Liver (tissue), 9 donors: ENCODE data around the gene RAD51B. TPM values are rescaled to one million over a fixed set of nuclear protein-coding genes. Genes with fewer than 3 reads are reported as not detected.

Experiments used
- DNase-seq: peaks from one replicate; pipeline ENCODE4 v3.0.0-alpha.2; 2017; ENCODE audit warnings: low spot score
- H3K27ac ChIP-seq, 2 donors: one replicate each; pipeline ENCODE4 v1.7.0; 2013; ENCODE audit warnings: inconsistent platforms in 2 of 2, low read length in 2 of 2, control low read depth in 1 of 2, low read depth in 1 of 2, mild to moderate bottlenecking in 1 of 2
- H3K27me3 ChIP-seq, 4 donors: one replicate each; pipeline versions ENCODE4 v1.6.1 to v1.7.0; 2013; ENCODE audit warnings: low read length in 3 of 4, inconsistent platforms in 1 of 4, mild to moderate bottlenecking in 1 of 4, moderate library complexity in 1 of 4; ENCODE audit not compliant: control insufficient read depth in 4 of 4, insufficient read depth in 4 of 4
- H3K36me3 ChIP-seq, 4 donors: one replicate each; pipeline versions ENCODE4 v1.6.1 to v1.7.0; 2013; ENCODE audit warnings: low read length in 3 of 4, mild to moderate bottlenecking in 3 of 4, low read depth in 1 of 4, moderate library complexity in 1 of 4; ENCODE audit not compliant: control insufficient read depth in 4 of 4, insufficient read depth in 3 of 4
- H3K4me1 ChIP-seq, 4 donors: one replicate each; pipeline versions ENCODE4 v1.6.1 to v1.7.0; 2013; ENCODE audit warnings: low read length in 3 of 4, mild to moderate bottlenecking in 3 of 4, moderate library complexity in 1 of 4; ENCODE audit not compliant: control insufficient read depth in 4 of 4, insufficient read depth in 4 of 4
- H3K4me3 ChIP-seq, 3 donors: one replicate each; pipeline versions ENCODE4 v1.6.1 to v1.7.0; 2013; ENCODE audit warnings: low read length in 3 of 3, control low read depth in 1 of 3, low read depth in 1 of 3, mild to moderate bottlenecking in 1 of 3
- H3K9ac ChIP-seq, 2 donors: one replicate each; pipeline ENCODE4 v1.7.0; 2013; ENCODE audit warnings: low read length in 2 of 2, mild to moderate bottlenecking in 2 of 2, moderate library complexity in 2 of 2, control low read depth in 1 of 2, low read depth in 1 of 2
- H3K9me3 ChIP-seq, 4 donors: one replicate each; pipeline versions ENCODE4 v1.6.1 to v1.7.0; 2013; ENCODE audit warnings: low read length in 3 of 4; ENCODE audit not compliant: control insufficient read depth in 4 of 4
- EGR1 ChIP-seq, 2 donors: IDR thresholded peaks; 2 replicates each; pipeline ENCODE4 v1.6.1; 2016 to 2018; ENCODE audit warnings: antibody characterized with exemption in 2 of 2, low read depth in 2 of 2
- FOXA1 ChIP-seq: IDR thresholded peaks from 2 replicates; pipeline ENCODE4 v1.6.1; 2016; ENCODE audit warnings: antibody characterized with exemption
- FOXA2 ChIP-seq: IDR thresholded peaks from 2 replicates; pipeline ENCODE4 v1.6.1; 2016; ENCODE audit warnings: antibody characterized with exemption
- HNF4A ChIP-seq, 2 donors: conservative IDR thresholded peaks; 2 replicates each; pipeline ENCODE4 v1.6.1; 2016; ENCODE audit warnings: antibody characterized with exemption in 2 of 2, mild to moderate bottlenecking in 2 of 2
- HNF4G ChIP-seq: IDR thresholded peaks from 2 replicates; pipeline ENCODE4 v1.6.1; 2016; ENCODE audit warnings: antibody characterized with exemption
- NR2F2 ChIP-seq: IDR thresholded peaks from 2 replicates; pipeline ENCODE4 v1.6.1; 2016; ENCODE audit warnings: antibody characterized with exemption
- RAD21 ChIP-seq, 2 donors: IDR thresholded peaks; 2 replicates each; pipeline ENCODE4 v1.6.1; 2016; ENCODE audit warnings: antibody characterized with exemption in 2 of 2, mild to moderate bottlenecking in 2 of 2
- RXRA ChIP-seq, 2 donors: IDR thresholded peaks; 2 replicates each; pipeline ENCODE4 v1.6.1; 2017 to 2018; ENCODE audit warnings: antibody characterized with exemption in 2 of 2, mild to moderate bottlenecking in 1 of 2
- SP1 ChIP-seq: IDR thresholded peaks from 2 replicates; pipeline ENCODE4 v1.6.1; 2018; ENCODE audit warnings: antibody characterized with exemption, mild to moderate bottlenecking
- TAF1 ChIP-seq: conservative IDR thresholded peaks from 2 replicates; pipeline ENCODE4 v1.6.1; 2016; ENCODE audit warnings: antibody characterized with exemption, mild to moderate bottlenecking
- YY1 ChIP-seq: IDR thresholded peaks from 2 replicates; pipeline ENCODE4 v1.6.1; 2016; ENCODE audit warnings: antibody characterized with exemption, mild to moderate bottlenecking
- whole genome bisulfite sequencing: extraction: QIAGEN DNeasy Blood & Tissue Kit; methylation state at CpG from one replicate; pipeline ENCODE4 v1.1.7; 2013; 5-methylcytosine and 5-hydroxymethylcytosine counted together
- polyA plus RNA-seq, 2 donors: library from polyadenylated mRNA; stranded (reverse) in 1 of 2; unstranded in 1 of 2; fragments of 200-250 nt in 1 of 2; fragments of >200 nt in 1 of 2; fragmentation: Nextera tagmentation in 1 of 2; extraction: Ambion mirVana in 1 of 2; gene quantifications; one replicate each; pipeline versions ENCODE4 v1.2.1 to v1.2.3, GENCODE V29; 2013 to 2015
- total RNA-seq, 2 donors: library from RNA; depleted of rRNA; stranded (reverse); fragments of >200 nt; gene quantifications; one replicate each; pipeline ENCODE4 v1.2.3, GENCODE V29; 2014
- TF ChIP-seq, protein P1 (sequence below): fragments of 150-350 bp; IDR thresholded peaks from 2 replicates; pipeline ENCODE4 v1.5.1; 2017; ENCODE audit warnings: improper control_type of control experiment, low read depth, low read length; ENCODE audit not compliant: missing input control
- TF ChIP-seq, protein P2 (sequence below): IDR thresholded peaks from 2 replicates; pipeline ENCODE4 v1.6.1; 2016; ENCODE audit warnings: antibody characterized with exemption, mild to moderate bottlenecking
- TF ChIP-seq, protein P3 (sequence below): IDR thresholded peaks from 2 replicates; pipeline ENCODE4 v1.6.1; 2016; ENCODE audit warnings: antibody characterized with exemption
- TF ChIP-seq, protein P4 (sequence below): IDR thresholded peaks from 2 replicates; pipeline ENCODE4 v1.6.1; 2016; ENCODE audit warnings: antibody characterized with exemption
- TF ChIP-seq, protein P5 (sequence below): IDR thresholded peaks from 2 replicates; pipeline ENCODE4 v1.6.1; 2016; ENCODE audit warnings: antibody characterized with exemption
- donor health status: healthy.
- donor health status: healthy.
- donor health status: healthy.
- donor health status: healthy.
- donor health status: healthy.

Gene RAD51B
- total and polyA plus RNA-seq, 4 donors = 0.81 to 12.9 (median 2.4) TPM

DNA sequence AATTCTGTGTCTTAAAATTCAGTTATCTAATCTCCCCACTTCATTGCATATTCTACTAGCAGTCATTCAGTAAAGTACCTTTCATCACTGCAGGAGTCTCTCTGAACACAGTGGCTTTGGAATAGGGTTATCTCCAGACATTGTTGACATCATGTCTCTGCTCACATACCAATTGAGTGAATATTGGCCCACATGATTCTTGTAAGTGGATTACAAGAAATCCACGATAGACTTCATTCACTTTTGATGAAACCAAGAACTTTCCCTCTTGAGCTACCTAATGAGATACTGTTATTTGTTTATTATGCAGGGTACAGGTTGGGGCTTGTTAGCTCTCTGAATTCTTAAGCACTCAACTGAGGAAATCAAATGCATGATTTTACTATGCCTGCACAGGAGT lies 284.9 kb downstream of the RAD51B start:
- peaks cover 2 to 12% (median 7%) of the 10 kb centered on the region in 4 donors for H3K9me3 ChIP-seq
- no peaks in the 10 kb centered on the region for H3K27me3 ChIP-seq
- no peak overlapping the region for H3K27ac ChIP-seq
- no peaks in the 10 kb centered on the region for H3K36me3 ChIP-seq
- no peak overlapping the region for H3K4me3 ChIP-seq
- H3K4me1 ChIP-seq = no peaks in the 10 kb centered on the region
- H3K9ac ChIP-seq = no peak overlapping the region
- DNase-seq = no peak
- no peak for TF ChIP-seq FOXA2
- TF ChIP-seq, protein P1, sequence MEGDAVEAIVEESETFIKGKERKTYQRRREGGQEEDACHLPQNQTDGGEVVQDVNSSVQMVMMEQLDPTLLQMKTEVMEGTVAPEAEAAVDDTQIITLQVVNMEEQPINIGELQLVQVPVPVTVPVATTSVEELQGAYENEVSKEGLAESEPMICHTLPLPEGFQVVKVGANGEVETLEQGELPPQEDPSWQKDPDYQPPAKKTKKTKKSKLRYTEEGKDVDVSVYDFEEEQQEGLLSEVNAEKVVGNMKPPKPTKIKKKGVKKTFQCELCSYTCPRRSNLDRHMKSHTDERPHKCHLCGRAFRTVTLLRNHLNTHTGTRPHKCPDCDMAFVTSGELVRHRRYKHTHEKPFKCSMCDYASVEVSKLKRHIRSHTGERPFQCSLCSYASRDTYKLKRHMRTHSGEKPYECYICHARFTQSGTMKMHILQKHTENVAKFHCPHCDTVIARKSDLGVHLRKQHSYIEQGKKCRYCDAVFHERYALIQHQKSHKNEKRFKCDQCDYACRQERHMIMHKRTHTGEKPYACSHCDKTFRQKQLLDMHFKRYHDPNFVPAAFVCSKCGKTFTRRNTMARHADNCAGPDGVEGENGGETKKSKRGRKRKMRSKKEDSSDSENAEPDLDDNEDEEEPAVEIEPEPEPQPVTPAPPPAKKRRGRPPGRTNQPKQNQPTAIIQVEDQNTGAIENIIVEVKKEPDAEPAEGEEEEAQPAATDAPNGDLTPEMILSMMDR = no peak
- TF ChIP-seq, protein P2, sequence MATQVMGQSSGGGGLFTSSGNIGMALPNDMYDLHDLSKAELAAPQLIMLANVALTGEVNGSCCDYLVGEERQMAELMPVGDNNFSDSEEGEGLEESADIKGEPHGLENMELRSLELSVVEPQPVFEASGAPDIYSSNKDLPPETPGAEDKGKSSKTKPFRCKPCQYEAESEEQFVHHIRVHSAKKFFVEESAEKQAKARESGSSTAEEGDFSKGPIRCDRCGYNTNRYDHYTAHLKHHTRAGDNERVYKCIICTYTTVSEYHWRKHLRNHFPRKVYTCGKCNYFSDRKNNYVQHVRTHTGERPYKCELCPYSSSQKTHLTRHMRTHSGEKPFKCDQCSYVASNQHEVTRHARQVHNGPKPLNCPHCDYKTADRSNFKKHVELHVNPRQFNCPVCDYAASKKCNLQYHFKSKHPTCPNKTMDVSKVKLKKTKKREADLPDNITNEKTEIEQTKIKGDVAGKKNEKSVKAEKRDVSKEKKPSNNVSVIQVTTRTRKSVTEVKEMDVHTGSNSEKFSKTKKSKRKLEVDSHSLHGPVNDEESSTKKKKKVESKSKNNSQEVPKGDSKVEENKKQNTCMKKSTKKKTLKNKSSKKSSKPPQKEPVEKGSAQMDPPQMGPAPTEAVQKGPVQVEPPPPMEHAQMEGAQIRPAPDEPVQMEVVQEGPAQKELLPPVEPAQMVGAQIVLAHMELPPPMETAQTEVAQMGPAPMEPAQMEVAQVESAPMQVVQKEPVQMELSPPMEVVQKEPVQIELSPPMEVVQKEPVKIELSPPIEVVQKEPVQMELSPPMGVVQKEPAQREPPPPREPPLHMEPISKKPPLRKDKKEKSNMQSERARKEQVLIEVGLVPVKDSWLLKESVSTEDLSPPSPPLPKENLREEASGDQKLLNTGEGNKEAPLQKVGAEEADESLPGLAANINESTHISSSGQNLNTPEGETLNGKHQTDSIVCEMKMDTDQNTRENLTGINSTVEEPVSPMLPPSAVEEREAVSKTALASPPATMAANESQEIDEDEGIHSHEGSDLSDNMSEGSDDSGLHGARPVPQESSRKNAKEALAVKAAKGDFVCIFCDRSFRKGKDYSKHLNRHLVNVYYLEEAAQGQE = no peak
- no peak for TF ChIP-seq YY1
- TF ChIP-seq FOXA1 = no peak
- TF ChIP-seq SP1 = no peak
- no peak for TF ChIP-seq EGR1 (IDR thresholded peaks at IDR 0.05; ENCODE audit: low read depth in 2 of 2)
- 82% methylated on average over 1 of the region's 1 CpG for WGBS

DNA sequence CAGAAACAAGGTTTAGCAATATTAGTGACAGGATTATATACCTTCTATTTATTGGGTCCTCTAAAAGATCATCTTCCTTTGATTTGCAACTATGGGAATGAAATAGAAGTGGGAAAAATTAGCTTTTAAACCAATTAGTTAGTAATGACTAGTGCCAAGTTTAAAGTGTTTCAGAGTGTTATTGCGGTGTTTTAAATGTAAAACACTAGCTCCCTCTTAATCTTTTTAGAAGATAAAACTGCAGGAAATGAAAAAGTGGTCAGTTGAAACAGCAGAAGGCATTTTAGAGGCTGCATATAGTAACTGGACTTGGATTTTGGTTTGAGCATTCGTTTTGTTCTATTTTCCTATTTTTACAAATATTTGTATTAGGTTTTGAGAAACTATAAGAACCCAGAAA lies 286.2 kb downstream of the RAD51B start:
- peaks cover 0 to 2% (median 0%) of the 10 kb centered on the region in 4 donors for H3K4me1 ChIP-seq
- H3K27me3 ChIP-seq = no peaks in the 10 kb centered on the region
- no peak overlapping the region for H3K27ac ChIP-seq
- no peak overlapping the region for H3K4me3 ChIP-seq
- no peak for DNase-seq
- H3K36me3 ChIP-seq = no peaks in the 10 kb centered on the region
- no peak for TF ChIP-seq SP1
- TF ChIP-seq, protein P3, sequence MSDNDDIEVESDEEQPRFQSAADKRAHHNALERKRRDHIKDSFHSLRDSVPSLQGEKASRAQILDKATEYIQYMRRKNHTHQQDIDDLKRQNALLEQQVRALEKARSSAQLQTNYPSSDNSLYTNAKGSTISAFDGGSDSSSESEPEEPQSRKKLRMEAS = no peak
- no peak for TF ChIP-seq HNF4G
- no peak for TF ChIP-seq EGR1 (IDR thresholded peaks at IDR 0.05; ENCODE audit: low read depth in 2 of 2)
- no peak for TF ChIP-seq YY1
- TF ChIP-seq, protein P1 = no peak
- TF ChIP-seq RAD21 (IDR thresholded peaks at IDR 0.05) = no peak
- no peak for TF ChIP-seq RXRA (IDR thresholded peaks at IDR 0.05)
- TF ChIP-seq, protein P2 = no peak
- TF ChIP-seq FOXA2 = no peak
- TF ChIP-seq, protein P4, sequence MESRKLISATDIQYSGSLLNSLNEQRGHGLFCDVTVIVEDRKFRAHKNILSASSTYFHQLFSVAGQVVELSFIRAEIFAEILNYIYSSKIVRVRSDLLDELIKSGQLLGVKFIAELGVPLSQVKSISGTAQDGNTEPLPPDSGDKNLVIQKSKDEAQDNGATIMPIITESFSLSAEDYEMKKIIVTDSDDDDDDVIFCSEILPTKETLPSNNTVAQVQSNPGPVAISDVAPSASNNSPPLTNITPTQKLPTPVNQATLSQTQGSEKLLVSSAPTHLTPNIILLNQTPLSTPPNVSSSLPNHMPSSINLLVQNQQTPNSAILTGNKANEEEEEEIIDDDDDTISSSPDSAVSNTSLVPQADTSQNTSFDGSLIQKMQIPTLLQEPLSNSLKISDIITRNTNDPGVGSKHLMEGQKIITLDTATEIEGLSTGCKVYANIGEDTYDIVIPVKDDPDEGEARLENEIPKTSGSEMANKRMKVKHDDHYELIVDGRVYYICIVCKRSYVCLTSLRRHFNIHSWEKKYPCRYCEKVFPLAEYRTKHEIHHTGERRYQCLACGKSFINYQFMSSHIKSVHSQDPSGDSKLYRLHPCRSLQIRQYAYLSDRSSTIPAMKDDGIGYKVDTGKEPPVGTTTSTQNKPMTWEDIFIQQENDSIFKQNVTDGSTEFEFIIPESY = no peak
- no peak for TF ChIP-seq NR2F2
- no peak for TF ChIP-seq HNF4A (conservative IDR thresholded peaks at IDR 0.05)
- TF ChIP-seq, protein P5, sequence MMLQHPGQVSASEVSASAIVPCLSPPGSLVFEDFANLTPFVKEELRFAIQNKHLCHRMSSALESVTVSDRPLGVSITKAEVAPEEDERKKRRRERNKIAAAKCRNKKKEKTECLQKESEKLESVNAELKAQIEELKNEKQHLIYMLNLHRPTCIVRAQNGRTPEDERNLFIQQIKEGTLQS = no peak
- no peak for TF ChIP-seq TAF1
- no peak for TF ChIP-seq FOXA1
- H3K9ac ChIP-seq = no peak overlapping the region
- peaks cover 2 to 11% (median 7%) of the 10 kb centered on the region in 4 donors for H3K9me3 ChIP-seq
- WGBS = 76% methylated on average over 2 of the region's 2 CpGs
